IPS-15b (cell line): ENCODE results near the gene TRAPPC4.
A peak's percentile ranks its signal among the peaks of the same experiment; 100 is the strongest.
"Not testable (repeated sequence)": the region's sequence is repeated elsewhere in the genome, so short reads cannot be mapped to it uniquely, and the experiment has no call there.

Experiments
- H3K27me3 ChIP-seq: one replicate; pipeline ENCODE4 v1.6.1; 2013; ENCODE audit warnings: low read length; ENCODE audit not compliant: control insufficient read depth, insufficient read depth
- H3K36me3 ChIP-seq: one replicate; pipeline ENCODE4 v1.6.1; 2013; ENCODE audit warnings: low read length; ENCODE audit not compliant: control insufficient read depth, insufficient read depth
- H3K4me1 ChIP-seq: one replicate; pipeline ENCODE4 v1.6.1; 2013; ENCODE audit warnings: mild to moderate bottlenecking, low read length; ENCODE audit not compliant: control insufficient read depth, insufficient read depth
- H3K4me3 ChIP-seq: one replicate; pipeline ENCODE4 v1.5.1; 2013; ENCODE audit warnings: low read depth, low read length
- H3K9ac ChIP-seq: one replicate; pipeline ENCODE4 v1.6.1; 2013; ENCODE audit warnings: low read depth, mild to moderate bottlenecking, low read length
- H3K9me3 ChIP-seq: one replicate; pipeline ENCODE4 v1.6.1; 2013; ENCODE audit warnings: mild to moderate bottlenecking, low read length; ENCODE audit not compliant: control insufficient read depth, insufficient read depth

TRAPPC4 gene

GRCh38 chr11:119028346-119029068 lies 9.9 kb downstream of the TRAPPC4 start:
- Histone ChIP-seq H3K9ac (peak overlapping the region; percentile 84), H3K36me3 (peaks cover 41% of the 10 kb centered on the region), H3K4me3 (peak overlapping the region; percentile 94), H3K27me3 (no peaks in the 10 kb centered on the region), H3K9me3 (no peaks in the 10 kb centered on the region), H3K4me1 (peaks cover 12% of the 10 kb centered on the region)

- no peaks in the 10 kb centered on the region for H3K27me3 ChIP-seq
- H3K9ac ChIP-seq = peak overlapping the region; percentile 84
- peaks cover 12% of the 10 kb centered on the region for H3K4me1 ChIP-seq
- H3K9me3 ChIP-seq = no peaks in the 10 kb centered on the region
- H3K36me3 ChIP-seq = peaks cover 39% of the 10 kb centered on the region
- H3K4me3 ChIP-seq = peak overlapping the region; percentile 94
Observed at GRCh38 chr11:119029069-119029339, 10.4 kb downstream of the TRAPPC4 start.

GRCh38 chr11:119029340-119030028 lies 10.9 kb downstream of the TRAPPC4 start:
- peaks cover 37% of the 10 kb centered on the region for H3K36me3 ChIP-seq

GRCh38 chr11:119030029-119030328 lies 11.4 kb downstream of the TRAPPC4 start:
- peak overlapping the region; percentile 84 for H3K9ac ChIP-seq
- H3K4me3 ChIP-seq = peak overlapping the region; percentile 94
- peaks cover 12% of the 10 kb centered on the region for H3K4me1 ChIP-seq

More at GRCh38 chr11:119029340-119030028, 10.9 kb downstream of the TRAPPC4 start:
- Histone ChIP-seq H3K9ac (peak overlapping the region; percentile 84), H3K4me1 (peaks cover 12% of the 10 kb centered on the region), H3K9me3 (no peaks in the 10 kb centered on the region), H3K4me3 (peak overlapping the region; percentile 94), H3K27me3 (no peaks in the 10 kb centered on the region)

GRCh38 chr11:119030329-119031047 lies 11.9 kb downstream of the TRAPPC4 start, which contains the start of gene SLC37A4:
TSS of gene SLC37A4 (minus strand) at chr11:119030877.
- Histone ChIP-seq H3K27me3 (no peaks in the 10 kb centered on the region), H3K4me1 (peaks cover 12% of the 10 kb centered on the region), H3K4me3 (peak within 1 kb of the TSS; percentile 94), H3K36me3 (peaks cover 30% of the 10 kb centered on the region), H3K9ac (peak within 1 kb of the TSS; percentile 84), H3K9me3 (no peaks in the 10 kb centered on the region)

More at GRCh38 chr11:119030029-119030328, 11.4 kb downstream of the TRAPPC4 start:
- Histone ChIP-seq H3K27me3 (no peaks in the 10 kb centered on the region), H3K36me3 (peaks cover 32% of the 10 kb centered on the region), H3K9me3 (no peaks in the 10 kb centered on the region)

- H3K4me1 ChIP-seq = peaks cover 12% of the 10 kb centered on the region
- H3K27me3 ChIP-seq = no peaks in the 10 kb centered on the region
- H3K9ac ChIP-seq = no peak overlapping the region
- H3K9me3 ChIP-seq = no peaks in the 10 kb centered on the region
- H3K36me3 ChIP-seq = peaks cover 19% of the 10 kb centered on the region
- H3K4me3 ChIP-seq = no peak overlapping the region
Observed at GRCh38 chr11:119031912-119032280, 13.3 kb downstream of the TRAPPC4 start.

GRCh38 chr11:119033421-119033820 lies 14.9 kb downstream of the TRAPPC4 start:
- not testable (repeated sequence) for H3K9me3 ChIP-seq, H3K27me3 ChIP-seq, H3K9ac ChIP-seq, H3K4me3 ChIP-seq, H3K36me3 ChIP-seq
- peaks cover 12% of the 10 kb centered on the region for H3K4me1 ChIP-seq

GRCh38 chr11:119034813-119035212 lies 16.2 kb downstream of the TRAPPC4 start:
- H3K27me3 ChIP-seq = no peaks in the 10 kb centered on the region
- H3K9ac ChIP-seq = no peak overlapping the region
- no peaks in the 10 kb centered on the region for H3K36me3 ChIP-seq
- peaks cover 2% of the 10 kb centered on the region for H3K4me1 ChIP-seq
- H3K9me3 ChIP-seq = no peaks in the 10 kb centered on the region
- H3K4me3 ChIP-seq = no peak overlapping the region

- Histone ChIP-seq H3K4me3 (no peak overlapping the region), H3K9me3 (no peaks in the 10 kb centered on the region), H3K4me1 (peaks cover 2% of the 10 kb centered on the region), H3K9ac (no peak overlapping the region), H3K36me3 (no peaks in the 10 kb centered on the region), H3K27me3 (no peaks in the 10 kb centered on the region)
Observed at GRCh38 chr11:119038884-119039283, 20.3 kb downstream of the TRAPPC4 start.

- not testable (repeated sequence) for H3K27me3 ChIP-seq, H3K9me3 ChIP-seq, H3K9ac ChIP-seq, H3K4me3 ChIP-seq, H3K36me3 ChIP-seq, H3K4me1 ChIP-seq
Observed at GRCh38 chr11:119039471-119039870, 20.9 kb downstream of the TRAPPC4 start.

GRCh38 chr11:119041821-119042514 lies 23.4 kb downstream of the TRAPPC4 start:
- H3K4me1 ChIP-seq = peaks cover 9% of the 10 kb centered on the region
- H3K4me3 ChIP-seq = no peak overlapping the region
- H3K9me3 ChIP-seq = no peaks in the 10 kb centered on the region
- no peaks in the 10 kb centered on the region for H3K27me3 ChIP-seq
- peak overlapping the region; percentile 24 for H3K9ac ChIP-seq
- H3K36me3 ChIP-seq = peaks cover 10% of the 10 kb centered on the region
